PC-3 (cell line): ENCODE results near the gene YES1. TPM values are rescaled to one million over a fixed set of nuclear protein-coding genes. Genes with fewer than 3 reads are reported as not detected.

ENCODE experiments used
- ATAC-seq: fragments of 200-7000 bp; cut with Tn5 transposase; 2 replicates; pipeline ENCODE4 v1.9.1; 2020; ENCODE audit warnings: mild to moderate bottlenecking, moderate library complexity
- BruUV-seq: library from RNA; stranded (reverse); fragments of 400-500 nt; replicated peaks from 2 replicates; lab custom pipeline; 2021; lab: Mats Ljungman, UMichigan
- CTCF ChIA-PET: fragments of 300-600 bp; sonication (Branson Sonifier 250); formaldehyde crosslinking; loops from one replicate; lab custom pipeline; 2022; ENCODE audit warnings: antibody characterized with exemption; lab: Charles Lee
- POLR2A ChIA-PET: fragments of 300-600 bp; sonication (Branson Sonifier 250); formaldehyde crosslinking; loops from one replicate; lab custom pipeline; 2022; ENCODE audit warnings: antibody characterized with exemption; ENCODE audit not compliant: unreplicated experiment; lab: Charles Lee
- DNase-seq: peaks from one replicate; pipeline ENCODE4 v3.0.0-alpha.2; 2015
- H2AFZ ChIP-seq: fragments of 300-600 bp; sonication (generic); 2 replicates; pipeline ENCODE4 v1.6.0; 2016; ENCODE audit warnings: antibody characterized with exemption, low read length
- H3F3A ChIP-seq: fragments of 300-600 bp; sonication (generic); one replicate; pipeline ENCODE4 v1.6.0; 2017; ENCODE audit warnings: antibody characterized with exemption, low read length, control low read depth, mild to moderate bottlenecking; ENCODE audit not compliant: unreplicated experiment
- H3K27ac ChIP-seq: fragments of 300-600 bp; sonication (generic); 2 replicates; pipeline ENCODE4 v1.5.1; 2016; ENCODE audit warnings: mild to moderate bottlenecking, low read length
- H3K27me3 ChIP-seq: fragments of 300-600 bp; sonication (generic); 2 replicates; pipeline ENCODE4 v1.6.1; 2016; ENCODE audit warnings: low read length, mixed read lengths
- H3K36me3 ChIP-seq: fragments of 300-600 bp; sonication (generic); 2 replicates; pipeline ENCODE4 v1.6.1; 2016; ENCODE audit warnings: low read depth, mixed run types, low read length, mixed read lengths
- H3K4me1 ChIP-seq: fragments of 300-600 bp; sonication (generic); 2 replicates; pipeline ENCODE4 v1.5.1; 2016; ENCODE audit warnings: low read length; ENCODE audit not compliant: insufficient read depth
- H3K4me2 ChIP-seq: fragments of 300-600 bp; sonication (generic); 2 replicates; pipeline ENCODE4 v1.6.0; 2016; ENCODE audit warnings: low read length
- H3K4me3 ChIP-seq: fragments of 300-600 bp; sonication (generic); 2 replicates; pipeline ENCODE4 v1.5.1; 2016; ENCODE audit warnings: mild to moderate bottlenecking, low read length, mixed read lengths
- H3K79me2 ChIP-seq: fragments of 300-600 bp; sonication (generic); 2 replicates; pipeline ENCODE4 v1.6.1; 2017; ENCODE audit warnings: low read length, mixed read lengths
- H3K9ac ChIP-seq: fragments of 300-600 bp; sonication (generic); 2 replicates; pipeline ENCODE4 v1.6.0; 2016; ENCODE audit warnings: mild to moderate bottlenecking, low read length
- H3K9me2 ChIP-seq: fragments of 300-600 bp; sonication (generic); replicated peaks from 2 replicates; pipeline ENCODE4 v1.6.1; 2016; ENCODE audit warnings: mixed run types, low read length, mixed read lengths
- H3K9me3 ChIP-seq: fragments of 300-600 bp; sonication (generic); 2 replicates; pipeline ENCODE4 v1.6.1; 2016; ENCODE audit warnings: low read length, mixed read lengths
- H4K20me1 ChIP-seq: fragments of 300-600 bp; sonication (generic); 2 replicates; pipeline ENCODE4 v1.6.1; 2016; ENCODE audit warnings: low read length, mixed read lengths
- CTCF ChIP-seq: fragments of 300-600 bp; sonication (generic); conservative IDR thresholded peaks from 2 replicates; pipeline ENCODE4 v1.5.1; 2017; ENCODE audit warnings: antibody characterized with exemption, low read depth, mild to moderate bottlenecking, low read length
- EZH2 ChIP-seq: fragments of 300-600 bp; sonication (generic); IDR thresholded peaks from one replicate; pipeline ENCODE4 v1.6.1; 2017; ENCODE audit warnings: antibody characterized with exemption, mild to moderate bottlenecking, low read length; ENCODE audit not compliant: unreplicated experiment
- EZH2phosphoT487 ChIP-seq: fragments of 300-600 bp; sonication (generic); IDR thresholded peaks from 2 replicates; pipeline ENCODE4 v1.6.1; 2018; ENCODE audit warnings: mild to moderate bottlenecking, antibody characterized with exemption, low read length, borderline replicate concordance
- intact Hi-C: fragments of 100-400 bp; cut with micrococcal nuclease; formaldehyde crosslinking; loops from 2 replicates; pipeline ENCODE4 v1.9.0; 2023
- total RNA-seq: library from RNA; depleted of rRNA; stranded (reverse); fragments of >200 nt; gene quantifications from 2 replicates; pipeline ENCODE4 v1.2.3, GENCODE V29; 2014

Gene YES1
- total RNA-seq, 1 experiment from 2014 or later, result 73.5 TPM

GRCh38 chr18:711657-712400 lies 100.2 kb downstream of the YES1 start:
- peak overlapping the region; percentile 80 for H3K4me3 ChIP-seq
- peak overlapping the region; percentile 79 for H2AFZ ChIP-seq
- H3K27ac ChIP-seq, result peak overlapping the region; percentile 63
- ATAC-seq (peak; percentile 42), DNase-seq (peak; percentile 73)
- TSS peak; percentile 84 for BruUV-seq
- intact Hi-C loops, result loop anchor here (1.0 kb wide), 1 partner anchor 9 kb away; no protein-coding TSS in a partner anchor
- H3K36me3 ChIP-seq, result peaks cover 3% of the 10 kb centered on the region; the same call in 1 of the 2 replicates
- CTCF ChIA-PET, result interaction anchor here (1.0 to 1.1 kb wide), 4 partner anchors 9 to 128 kb away, joined by 4 to 14 read pairs (median 6); partner anchors contain the start of gene TYMS
- H3K27me3 ChIP-seq, result no peaks in the 10 kb centered on the region
- POLR2A ChIA-PET, result no interaction called here
- H3K4me2 ChIP-seq, result peak overlapping the region; percentile 89
- H3K9ac ChIP-seq, result peak overlapping the region; percentile 92
- H3K79me2 ChIP-seq, result peaks cover 43% of the 10 kb centered on the region
- no peaks in the 10 kb centered on the region for H4K20me1 ChIP-seq
- peak; percentile 44; the same call in 1 of the 2 replicates for TF ChIP-seq CTCF
- no peak for TF ChIP-seq EZH2
- H3F3A ChIP-seq, result no peaks in the 10 kb centered on the region
- H3K9me2 ChIP-seq, result no peaks in the 10 kb centered on the region
- H3K9me3 ChIP-seq, result no peaks in the 10 kb centered on the region
- H3K4me1 ChIP-seq, result peaks cover 13% of the 10 kb centered on the region

- intact Hi-C loops, result loop anchor here (1.0 kb wide), 1 partner anchor 8 kb away; no protein-coding TSS in a partner anchor
- TF ChIP-seq EZH2, result no peak
- TF ChIP-seq EZH2phosphoT487, result no peak
- no peak for TF ChIP-seq CTCF
- Histone ChIP-seq H3K36me3 (peaks cover 3% of the 10 kb centered on the region; the same call in 1 of the 2 replicates), H3K79me2 (peaks cover 43% of the 10 kb centered on the region), H3K27ac (peak overlapping the region; percentile 63), H3K9ac (peak overlapping the region; percentile 92), H3K27me3 (no peaks in the 10 kb centered on the region), H3K9me3 (no peaks in the 10 kb centered on the region), H3K9me2 (no peaks in the 10 kb centered on the region), H3K4me2 (peak overlapping the region; percentile 89), H3K4me3 (peak overlapping the region; percentile 80), H4K20me1 (no peaks in the 10 kb centered on the region), H3F3A (no peaks in the 10 kb centered on the region), H2AFZ (peak overlapping the region; percentile 79), H3K4me1 (peaks cover 13% of the 10 kb centered on the region)
- ChIA-PET POLR2A (no interaction called here), CTCF (no interaction called here)
- DNase-seq (no peak), ATAC-seq (peak; percentile 1)
- BruUV-seq, result no TSS peak
Measured at GRCh38 chr18:711310-711656, 100.8 kb downstream of the YES1 start.
